K562 (cell line): ENCODE measurements around the gene SERP1. TPM values are rescaled to one million over a fixed set of nuclear protein-coding genes. Genes with fewer than 3 reads are reported as not detected.

Experiments used
- polyA plus RNA-seq, 8 experiments: library from polyadenylated mRNA; depleted of rRNA in 4 of 8; stranded (reverse) in 5 of 8; unstranded in 3 of 8; fragments of >200 nt; fragmentation: Nextera tagmentation in 2 of 8; fragmentation: Illumina TruSeq in 1 of 8; extraction: Ambion mirVana in 2 of 8; extraction: Trizol in 1 of 8; gene quantifications; 2 replicates each; pipeline versions ENCODE4 v1.2.1 to v1.2.3, GENCODE V29; 2011 to 2014; ENCODE audit warnings: inconsistent platforms in 1 of 8, missing spikeins in 1 of 8
- total RNA-seq, 7 experiments: library from RNA; depleted of rRNA in 6 of 7; stranded (reverse); fragments of >200 nt in 6 of 7; fragmentation: Illumina TruSeq in 2 of 7; extraction: Trizol in 2 of 7; gene quantifications; 2 replicates each; pipeline versions ENCODE4 v1.2.1 to v1.2.3, GENCODE V29; 2011 to 2021; ENCODE audit warnings: low replicate concordance in 1 of 7

SERP1 gene
- total and polyA plus RNA-seq, 9 of the 15 experiments (the other 6 are each of a cell fraction or from before 2014, with no cell fraction given): 38.6 to 443 (median 121) TPM

Other genes starting within 250 kb of the SERP1 start
- 5.5 and 6.3 TPM in 2 replicates for gene TSC22D2, start 138.2 kb downstream of the SERP1 start, total RNA-seq (2014; rRNA removed)
- gene TSC22D2, start 138.2 kb downstream of the SERP1 start, total RNA-seq (2014; rRNA removed; fragmentation: Illumina TruSeq; extraction: Trizol): 19.3 and 20.4 TPM in 2 replicates
- 12.9 and 16.3 TPM in 2 replicates for gene TSC22D2, start 138.2 kb downstream of the SERP1 start, total RNA-seq (2015; rRNA removed; fragmentation: Illumina TruSeq; extraction: Trizol)
- gene TSC22D2, start 138.2 kb downstream of the SERP1 start, total RNA-seq (2021): 28.1 and 31.3 TPM in 2 replicates
- 17.8 and 18.4 TPM in 2 replicates for gene TSC22D2, start 138.2 kb downstream of the SERP1 start, polyA plus RNA-seq (2011; rRNA removed)
- 24.6 and 29.3 TPM in 2 replicates for gene TSC22D2, start 138.2 kb downstream of the SERP1 start, polyA plus RNA-seq (2014; fragmentation: Illumina TruSeq; extraction: Trizol)
- 10 to 100 TPM; 21.7 to 44.0 TPM for gene TSC22D2, start 138.2 kb downstream of the SERP1 start, polyA plus RNA-seq (2014; fragmentation: Nextera tagmentation; extraction: Ambion mirVana)
- gene TSC22D2, start 138.2 kb downstream of the SERP1 start, polyA plus RNA-seq (2014; rRNA removed): 11.4 and 14.1 TPM in 2 replicates
- 99.8 and 168 TPM in 2 replicates for gene EIF2A, start 291 bp upstream of the SERP1 start, total RNA-seq (2014; rRNA removed)
- 178 and 206 TPM in 2 replicates for gene EIF2A, start 291 bp upstream of the SERP1 start, total RNA-seq (2014; rRNA removed; fragmentation: Illumina TruSeq; extraction: Trizol)
- 139 and 146 TPM in 2 replicates for gene EIF2A, start 291 bp upstream of the SERP1 start, total RNA-seq (2015; rRNA removed; fragmentation: Illumina TruSeq; extraction: Trizol)
- 106 and 115 TPM in 2 replicates for gene EIF2A, start 291 bp upstream of the SERP1 start, total RNA-seq (2021)
- 181 and 193 TPM in 2 replicates for gene EIF2A, start 291 bp upstream of the SERP1 start, polyA plus RNA-seq (2011; rRNA removed)
- gene EIF2A, start 291 bp upstream of the SERP1 start, polyA plus RNA-seq (2014; fragmentation: Illumina TruSeq; extraction: Trizol): 158 and 192 TPM in 2 replicates
- 100 to 1,000 TPM; 130 to 172 TPM for gene EIF2A, start 291 bp upstream of the SERP1 start, polyA plus RNA-seq (2014; fragmentation: Nextera tagmentation; extraction: Ambion mirVana)
- gene EIF2A, start 291 bp upstream of the SERP1 start, polyA plus RNA-seq (2014; rRNA removed): 129 and 166 TPM in 2 replicates
- gene SELENOT, start 56.8 kb upstream of the SERP1 start, total RNA-seq (2014; rRNA removed): 33.0 and 107 TPM in 2 replicates
- gene SELENOT, start 56.8 kb upstream of the SERP1 start, total RNA-seq (2014; rRNA removed; fragmentation: Illumina TruSeq; extraction: Trizol): 91.9 and 96.1 TPM in 2 replicates
- 64.5 and 65.0 TPM in 2 replicates for gene SELENOT, start 56.8 kb upstream of the SERP1 start, total RNA-seq (2015; rRNA removed; fragmentation: Illumina TruSeq; extraction: Trizol)
- gene SELENOT, start 56.8 kb upstream of the SERP1 start, total RNA-seq (2021): 72.0 and 74.0 TPM in 2 replicates
- gene SELENOT, start 56.8 kb upstream of the SERP1 start, polyA plus RNA-seq (2011; rRNA removed): 273 and 411 TPM in 2 replicates
- 132 and 151 TPM in 2 replicates for gene SELENOT, start 56.8 kb upstream of the SERP1 start, polyA plus RNA-seq (2014; fragmentation: Illumina TruSeq; extraction: Trizol)
- gene SELENOT, start 56.8 kb upstream of the SERP1 start, polyA plus RNA-seq (2014; fragmentation: Nextera tagmentation; extraction: Ambion mirVana): 100 to 1,000 TPM; 261 to 317 TPM
- gene SELENOT, start 56.8 kb upstream of the SERP1 start, polyA plus RNA-seq (2014; rRNA removed): 67.4 and 84.2 TPM in 2 replicates
- not detected in 2 replicates for gene ERICH6, start 157.4 kb upstream of the SERP1 start, total RNA-seq (2014; rRNA removed)
- not detected in 2 replicates for gene ERICH6, start 157.4 kb upstream of the SERP1 start, total RNA-seq (2014; rRNA removed; fragmentation: Illumina TruSeq; extraction: Trizol)
- gene ERICH6, start 157.4 kb upstream of the SERP1 start, total RNA-seq (2015; rRNA removed; fragmentation: Illumina TruSeq; extraction: Trizol): not detected in 2 replicates
- not detected in 2 replicates for gene ERICH6, start 157.4 kb upstream of the SERP1 start, total RNA-seq (2021)
- not detected in 2 replicates for gene ERICH6, start 157.4 kb upstream of the SERP1 start, polyA plus RNA-seq (2011; rRNA removed)
- gene ERICH6, start 157.4 kb upstream of the SERP1 start, polyA plus RNA-seq (2014; fragmentation: Illumina TruSeq; extraction: Trizol): not detected in 2 replicates
- not detected for gene ERICH6, start 157.4 kb upstream of the SERP1 start, polyA plus RNA-seq (2014; fragmentation: Nextera tagmentation; extraction: Ambion mirVana)
- not detected in 2 replicates for gene ERICH6, start 157.4 kb upstream of the SERP1 start, polyA plus RNA-seq (2014; rRNA removed)
- 39.0 and 52.8 TPM in 2 replicates for gene SIAH2, start 216.7 kb upstream of the SERP1 start, total RNA-seq (2014; rRNA removed)
- 22.6 and 23.4 TPM in 2 replicates for gene SIAH2, start 216.7 kb upstream of the SERP1 start, total RNA-seq (2014; rRNA removed; fragmentation: Illumina TruSeq; extraction: Trizol)
- gene SIAH2, start 216.7 kb upstream of the SERP1 start, total RNA-seq (2015; rRNA removed; fragmentation: Illumina TruSeq; extraction: Trizol): 24.6 and 24.8 TPM in 2 replicates
- gene SIAH2, start 216.7 kb upstream of the SERP1 start, total RNA-seq (2021): 32.9 and 33.6 TPM in 2 replicates
- gene SIAH2, start 216.7 kb upstream of the SERP1 start, polyA plus RNA-seq (2011; rRNA removed): 34.9 and 37.8 TPM in 2 replicates
- 26.9 and 34.4 TPM in 2 replicates for gene SIAH2, start 216.7 kb upstream of the SERP1 start, polyA plus RNA-seq (2014; fragmentation: Illumina TruSeq; extraction: Trizol)
- gene SIAH2, start 216.7 kb upstream of the SERP1 start, polyA plus RNA-seq (2014; fragmentation: Nextera tagmentation; extraction: Ambion mirVana): 1 to 10 TPM; 4.8 to 7.5 TPM
- gene SIAH2, start 216.7 kb upstream of the SERP1 start, polyA plus RNA-seq (2014; rRNA removed): 29.9 and 34.5 TPM in 2 replicates